K562 (cell line): ENCODE data around the gene CYP1B1. TPM values are rescaled to one million over a fixed set of nuclear protein-coding genes. Genes with fewer than 3 reads are reported as not detected.

ENCODE experiments used
- CREB3L1 ChIP-seq: fragments of 450-650 bp; IDR thresholded peaks from 2 replicates; pipeline ENCODE4 v1.6.1; 2014; ENCODE audit warnings: low read depth, mild to moderate bottlenecking, moderate library complexity, borderline replicate concordance
- KAT2B ChIP-seq: IDR thresholded peaks from one replicate; pipeline ENCODE4 v1.6.1; 2012; ENCODE audit warnings: low read depth, mild to moderate bottlenecking, control low read depth, inconsistent platforms, low read length, moderate library complexity
- MYC ChIP-seq, 2 experiments: fragments of 250-450 bp in 1 of 2; sonication (Bioruptor Pico) in 1 of 2; IDR thresholded peaks; 2 replicates each; pipeline versions ENCODE4 v1.5.1 to v1.6.1; 2012 to 2021; ENCODE audit warnings: low read depth in 2 of 2, borderline replicate concordance in 1 of 2, improper control_type of control experiment in 1 of 2, low read length in 1 of 2, mild to moderate bottlenecking in 1 of 2, moderate library complexity in 1 of 2
- PCBP1 ChIP-seq: fragments of 200-400 bp; formaldehyde crosslinking; IDR thresholded peaks from 2 replicates; pipeline ENCODE4 v1.6.1; 2018; ENCODE audit warnings: mild to moderate bottlenecking, low read depth, low read length; ENCODE audit not compliant: poor library complexity, severe bottlenecking
- RUNX1 ChIP-seq: sonication (generic); IDR thresholded peaks from 2 replicates; pipeline ENCODE4 v1.6.1; 2016; ENCODE audit warnings: antibody characterized with exemption, low read depth
- ZNF232 ChIP-seq: sonication (generic); formaldehyde crosslinking; IDR thresholded peaks from 2 replicates; pipeline ENCODE4 v1.8.0; 2022; ENCODE audit warnings: mild to moderate bottlenecking, missing genetic modification reagents
- polyA plus RNA-seq, 8 experiments: library from polyadenylated mRNA; depleted of rRNA in 4 of 8; stranded (reverse) in 5 of 8; unstranded in 3 of 8; fragments of >200 nt; fragmentation: Nextera tagmentation in 2 of 8; fragmentation: Illumina TruSeq in 1 of 8; extraction: Ambion mirVana in 2 of 8; extraction: Trizol in 1 of 8; gene quantifications; 2 replicates each; pipeline versions ENCODE4 v1.2.1 to v1.2.3, GENCODE V29; 2011 to 2014; ENCODE audit warnings: inconsistent platforms in 1 of 8, missing spikeins in 1 of 8
- total RNA-seq, 7 experiments: library from RNA; depleted of rRNA in 6 of 7; stranded (reverse); fragments of >200 nt in 6 of 7; fragmentation: Illumina TruSeq in 2 of 7; extraction: Trizol in 2 of 7; gene quantifications; 2 replicates each; pipeline versions ENCODE4 v1.2.1 to v1.2.3, GENCODE V29; 2011 to 2021; ENCODE audit warnings: low replicate concordance in 1 of 7
- TF ChIP-seq, protein P1 (sequence below), 3 experiments: fragments of 200-800 bp in 1 of 3; fragments of 250-450 bp in 1 of 3; fragments of 450-650 bp in 1 of 3; sonication (Bioruptor Pico) in 1 of 3; sonication (Bioruptor generic) in 1 of 3; formaldehyde crosslinking in 1 of 3; IDR thresholded peaks; 2 replicates each; pipeline versions ENCODE4 v1.6.1 to v1.8.0; 2016 to 2022; ENCODE audit warnings: mild to moderate bottlenecking in 2 of 3, missing genetic modification characterization in 2 of 3, missing compliant biosample characterization in 1 of 3, moderate library complexity in 1 of 3
- TF ChIP-seq, protein P2 (sequence below), 2 experiments: fragments of 450-650 bp in 1 of 2; sonication (generic) in 1 of 2; formaldehyde crosslinking in 1 of 2; IDR thresholded peaks in 1 of 2; conservative IDR thresholded peaks in 1 of 2; 2 replicates each; pipeline versions ENCODE4 v1.6.1 to v1.8.1; 2016 to 2023; ENCODE audit warnings: mild to moderate bottlenecking in 2 of 2, moderate library complexity in 2 of 2, inconsistent platforms in 1 of 2, missing genetic modification reagents in 1 of 2

CYP1B1 gene
- total and polyA plus RNA-seq, 9 of the 15 experiments (the other 6 are each of a cell fraction or from before 2014, with no cell fraction given) = 0.07 TPM; not detected in 8

DNA sequence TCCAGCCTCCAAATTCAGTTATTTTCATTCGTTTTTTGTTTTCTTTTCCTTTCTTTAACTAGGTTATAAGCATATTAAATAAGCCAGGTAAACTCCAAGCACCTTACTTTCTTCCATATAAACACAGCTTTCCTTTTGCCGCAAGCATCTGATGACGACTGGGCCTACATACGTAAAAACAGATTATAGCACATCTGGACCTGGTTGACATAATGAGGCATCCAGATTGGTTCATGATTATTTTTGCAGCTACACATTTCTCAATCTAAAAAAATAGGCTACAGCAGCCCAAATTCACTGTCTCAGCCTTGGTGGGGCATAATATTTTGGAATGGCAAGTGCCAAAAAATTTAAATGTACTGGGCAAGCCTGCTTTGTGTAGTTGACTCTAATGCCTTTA lies 7.7 kb downstream of the CYP1B1 start (continued):
- TF ChIP-seq, protein P1, sequence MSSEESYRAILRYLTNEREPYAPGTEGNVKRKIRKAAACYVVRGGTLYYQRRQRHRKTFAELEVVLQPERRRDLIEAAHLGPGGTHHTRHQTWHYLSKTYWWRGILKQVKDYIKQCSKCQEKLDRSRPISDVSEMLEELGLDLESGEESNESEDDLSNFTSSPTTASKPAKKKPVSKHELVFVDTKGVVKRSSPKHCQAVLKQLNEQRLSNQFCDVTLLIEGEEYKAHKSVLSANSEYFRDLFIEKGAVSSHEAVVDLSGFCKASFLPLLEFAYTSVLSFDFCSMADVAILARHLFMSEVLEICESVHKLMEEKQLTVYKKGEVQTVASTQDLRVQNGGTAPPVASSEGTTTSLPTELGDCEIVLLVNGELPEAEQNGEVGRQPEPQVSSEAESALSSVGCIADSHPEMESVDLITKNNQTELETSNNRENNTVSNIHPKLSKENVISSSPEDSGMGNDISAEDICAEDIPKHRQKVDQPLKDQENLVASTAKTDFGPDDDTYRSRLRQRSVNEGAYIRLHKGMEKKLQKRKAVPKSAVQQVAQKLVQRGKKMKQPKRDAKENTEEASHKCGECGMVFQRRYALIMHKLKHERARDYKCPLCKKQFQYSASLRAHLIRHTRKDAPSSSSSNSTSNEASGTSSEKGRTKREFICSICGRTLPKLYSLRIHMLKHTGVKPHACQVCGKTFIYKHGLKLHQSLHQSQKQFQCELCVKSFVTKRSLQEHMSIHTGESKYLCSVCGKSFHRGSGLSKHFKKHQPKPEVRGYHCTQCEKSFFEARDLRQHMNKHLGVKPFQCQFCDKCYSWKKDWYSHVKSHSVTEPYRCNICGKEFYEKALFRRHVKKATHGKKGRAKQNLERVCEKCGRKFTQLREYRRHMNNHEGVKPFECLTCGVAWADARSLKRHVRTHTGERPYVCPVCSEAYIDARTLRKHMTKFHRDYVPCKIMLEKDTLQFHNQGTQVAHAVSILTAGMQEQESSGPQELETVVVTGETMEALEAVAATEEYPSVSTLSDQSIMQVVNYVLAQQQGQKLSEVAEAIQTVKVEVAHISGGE (CRISPR knock-in tag; IDR thresholded peaks at IDR 0.05) = no peak
- no peak for TF ChIP-seq KAT2B
- TF ChIP-seq MYC (IDR thresholded peaks at IDR 0.05; ENCODE audit: low read depth, low read length) = no peak
- no peak for TF ChIP-seq MYC (CRISPR knock-in tag; IDR thresholded peaks at IDR 0.05; ENCODE audit: borderline replicate concordance, low read depth)
- TF ChIP-seq ZNF232 (CRISPR knock-in tag) = no peak
- no peak for TF ChIP-seq PCBP1
- TF ChIP-seq, protein P2, sequence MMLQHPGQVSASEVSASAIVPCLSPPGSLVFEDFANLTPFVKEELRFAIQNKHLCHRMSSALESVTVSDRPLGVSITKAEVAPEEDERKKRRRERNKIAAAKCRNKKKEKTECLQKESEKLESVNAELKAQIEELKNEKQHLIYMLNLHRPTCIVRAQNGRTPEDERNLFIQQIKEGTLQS (IDR thresholded peaks at IDR 0.05) = no peak
- TF ChIP-seq, protein P2 (CRISPR knock-in tag; conservative IDR thresholded peaks at IDR 0.05) = no peak
- TF ChIP-seq RUNX1 = no peak
- no peak for TF ChIP-seq CREB3L1
